BJ (cell line): ENCODE results near the gene KCNJ15. TPM values are rescaled to one million over a fixed set of nuclear protein-coding genes. Genes with fewer than 3 reads are reported as not detected.

ENCODE experiments used
- polyA plus RNA-seq: library from polyadenylated mRNA; depleted of rRNA; stranded (reverse); fragments of >200 nt; gene quantifications from 2 replicates; pipeline ENCODE4 v1.2.3, GENCODE V29; 2011; rRNA removed

Gene KCNJ15
- polyA plus RNA-seq, 1 experiment: 0.02 TPM

Other genes starting within 250 kb of the KCNJ15 start
- gene ERG, start 241.5 kb downstream of the KCNJ15 start, polyA plus RNA-seq: not detected in 2 replicates